AG04450 (cell line): Measurements from ENCODE around the gene CCNF. TPM values are rescaled to one million over a fixed set of nuclear protein-coding genes. Genes with fewer than 3 reads are reported as not detected.

Experiments
- CTCF ChIA-PET: fragments of 300-600, 350-600 bp; formaldehyde crosslinking; extraction: SDS; loops from one replicate; lab custom pipeline; 2022; ENCODE audit warnings: antibody characterized with exemption, inconsistent platforms; lab: Charles Lee
- POLR2A ChIA-PET: fragments of 350-600 bp; formaldehyde crosslinking; extraction: SDS; loops from one replicate; lab custom pipeline; 2021; ENCODE audit warnings: antibody characterized with exemption, inconsistent platforms; lab: Yijun Ruan, JAX
- DNase-seq: peaks from one replicate; pipeline ENCODE4 v3.0.0-alpha.2; 2011; ENCODE audit warnings: low read depth, low spot score
- H3K27ac ChIP-seq: one replicate; pipeline ENCODE4 v1.5.1; 2012; ENCODE audit warnings: low read depth, low read length, control low read depth
- H3K27me3 ChIP-seq: one replicate; pipeline ENCODE4 v1.6.0; 2012; ENCODE audit warnings: low read length; ENCODE audit not compliant: control insufficient read depth, insufficient read depth
- H3K4me3 ChIP-seq: 2 replicates; pipeline ENCODE4 v1.5.1; 2011; ENCODE audit warnings: mild to moderate bottlenecking, low read depth, low read length, control low read depth
- H3K9me3 ChIP-seq: 2 replicates; pipeline ENCODE4 v1.5.1; 2012; ENCODE audit warnings: low read length; ENCODE audit not compliant: control insufficient read depth, insufficient read depth
- polyA plus RNA-seq: library from polyadenylated mRNA; depleted of rRNA; stranded (reverse); fragments of >200 nt; gene quantifications from 2 replicates; pipeline ENCODE4 v1.2.3, GENCODE V29; 2011
- TF ChIP-seq, protein P1 (sequence below): IDR thresholded peaks from 2 replicates; pipeline ENCODE4 v1.5.1; 2011; ENCODE audit warnings: low read depth, low read length, control low read depth, inconsistent platforms

The CCNF gene
- polyA plus RNA-seq, 1 experiment = 2.3 TPM

DNA sequence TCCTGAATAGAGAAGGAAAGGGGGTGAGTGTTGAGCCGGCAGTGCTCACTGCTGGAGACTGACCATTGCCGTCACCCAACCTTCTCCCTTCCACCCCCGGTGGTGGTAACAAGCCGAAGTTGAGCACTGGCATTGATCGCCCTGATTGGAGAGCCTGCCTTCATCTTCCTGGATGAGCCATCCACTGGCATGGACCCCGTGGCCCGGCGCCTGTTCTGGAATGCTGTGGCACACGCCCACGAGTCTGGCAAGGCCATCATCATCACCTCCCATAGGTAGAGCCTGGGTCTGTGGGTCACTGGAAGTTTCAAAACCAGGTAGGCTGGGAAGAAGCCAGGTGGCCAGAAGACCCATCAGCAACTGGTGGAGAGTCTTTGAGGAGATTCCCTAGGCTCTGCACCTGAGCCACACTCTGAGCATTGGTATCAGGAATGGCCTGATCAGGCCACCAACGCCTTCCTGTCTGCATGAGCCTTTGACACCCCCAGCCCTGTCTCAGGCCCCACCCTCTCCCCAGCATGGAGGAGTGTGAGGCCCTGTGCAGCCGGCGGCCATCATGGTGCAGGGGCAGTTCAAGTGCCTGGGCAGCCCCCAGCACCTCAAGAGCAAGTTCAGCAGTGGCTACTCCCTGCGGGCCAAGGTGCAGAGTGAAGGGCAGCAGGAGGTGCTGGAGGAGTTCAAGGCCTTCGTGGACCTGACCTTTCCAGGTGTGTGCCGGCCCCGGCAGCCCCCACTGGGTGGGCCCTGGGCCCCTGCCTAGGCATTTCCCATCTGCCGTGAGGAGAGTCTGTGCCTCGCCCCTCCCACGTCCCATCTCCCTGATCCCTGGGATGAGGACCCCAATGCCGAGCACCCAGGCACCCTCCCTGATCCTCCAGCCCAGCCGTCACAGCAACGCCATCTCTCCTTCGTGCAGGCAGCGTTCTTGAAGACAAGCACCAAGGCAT, 4.9 kb upstream of the CCNF start:
- CTCF ChIA-PET = no interaction called here
- Histone ChIP-seq H3K4me3 (no peak overlapping the region), H3K27me3 (no peaks in the 10 kb centered on the region), H3K9me3 (no peaks in the 10 kb centered on the region; the same call in 1 of the 2 replicates), H3K27ac (no peak overlapping the region)
- TF ChIP-seq, protein P1, sequence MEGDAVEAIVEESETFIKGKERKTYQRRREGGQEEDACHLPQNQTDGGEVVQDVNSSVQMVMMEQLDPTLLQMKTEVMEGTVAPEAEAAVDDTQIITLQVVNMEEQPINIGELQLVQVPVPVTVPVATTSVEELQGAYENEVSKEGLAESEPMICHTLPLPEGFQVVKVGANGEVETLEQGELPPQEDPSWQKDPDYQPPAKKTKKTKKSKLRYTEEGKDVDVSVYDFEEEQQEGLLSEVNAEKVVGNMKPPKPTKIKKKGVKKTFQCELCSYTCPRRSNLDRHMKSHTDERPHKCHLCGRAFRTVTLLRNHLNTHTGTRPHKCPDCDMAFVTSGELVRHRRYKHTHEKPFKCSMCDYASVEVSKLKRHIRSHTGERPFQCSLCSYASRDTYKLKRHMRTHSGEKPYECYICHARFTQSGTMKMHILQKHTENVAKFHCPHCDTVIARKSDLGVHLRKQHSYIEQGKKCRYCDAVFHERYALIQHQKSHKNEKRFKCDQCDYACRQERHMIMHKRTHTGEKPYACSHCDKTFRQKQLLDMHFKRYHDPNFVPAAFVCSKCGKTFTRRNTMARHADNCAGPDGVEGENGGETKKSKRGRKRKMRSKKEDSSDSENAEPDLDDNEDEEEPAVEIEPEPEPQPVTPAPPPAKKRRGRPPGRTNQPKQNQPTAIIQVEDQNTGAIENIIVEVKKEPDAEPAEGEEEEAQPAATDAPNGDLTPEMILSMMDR = no peak
- POLR2A ChIA-PET = no interaction called here
- no peak for DNase-seq

DNA sequence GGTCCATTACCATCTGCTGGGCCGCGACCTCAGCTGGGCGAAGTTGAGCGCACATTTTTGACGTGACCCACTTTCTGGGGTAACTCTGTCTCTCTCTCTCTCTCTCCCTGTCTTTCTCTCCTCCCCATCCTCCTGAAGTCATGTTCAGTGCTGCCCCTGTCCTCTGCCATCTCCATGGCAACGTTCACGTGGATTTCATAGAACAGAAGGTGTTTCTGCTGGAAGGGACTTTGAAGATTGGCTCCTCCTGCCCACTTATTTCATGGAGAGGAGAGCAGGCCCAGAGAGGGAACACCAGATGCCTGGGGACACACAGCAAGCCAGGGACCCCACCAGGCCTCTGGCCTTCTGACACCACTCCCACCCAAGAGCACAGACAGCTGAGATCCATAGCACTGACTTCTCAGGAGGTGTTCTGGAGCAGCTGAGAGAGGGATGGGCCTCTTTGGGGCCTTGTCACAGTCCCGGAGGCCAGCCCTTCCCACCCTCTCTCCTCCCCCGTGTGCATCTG, 4.2 kb upstream of the CCNF start:
- no peaks in the 10 kb centered on the region for H3K27me3 ChIP-seq
- ChIA-PET POLR2A (no interaction called here), CTCF (no interaction called here)
- DNase-seq = no peak
- no peak overlapping the region for H3K27ac ChIP-seq
- H3K9me3 ChIP-seq = no peaks in the 10 kb centered on the region; the same call in 1 of the 2 replicates
- H3K4me3 ChIP-seq = no peak overlapping the region
- TF ChIP-seq, protein P1 = no peak

DNA sequence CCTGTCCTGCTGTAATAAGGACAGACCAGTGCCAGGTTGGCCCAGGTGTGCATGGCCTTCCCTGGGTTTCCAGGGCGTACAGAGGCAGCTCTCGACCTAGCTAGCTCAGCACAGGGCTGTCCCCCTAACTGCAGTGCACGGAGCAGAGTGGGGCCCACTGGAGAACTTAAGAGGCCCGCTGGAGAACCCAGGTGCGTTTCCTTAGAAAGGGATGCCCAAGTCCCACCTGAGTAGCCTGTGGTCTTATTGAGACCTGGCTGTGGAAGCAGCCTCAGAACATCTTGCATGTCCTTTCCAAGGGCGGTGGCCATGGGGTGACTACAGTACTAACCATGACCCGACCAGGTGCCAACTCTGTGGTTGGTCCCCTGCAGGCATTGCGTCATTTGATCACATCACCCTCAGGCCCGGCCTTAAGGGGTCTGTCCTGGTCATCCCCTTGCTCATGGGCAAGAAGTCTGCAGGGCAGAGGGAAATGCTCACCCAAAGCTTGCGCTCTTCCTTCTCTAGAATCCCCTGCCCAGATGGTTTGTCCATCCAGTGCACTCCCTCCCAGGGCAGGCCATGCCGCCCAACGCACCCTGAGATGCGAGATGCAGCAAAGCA, 3.3 kb upstream of the CCNF start:
- CTCF ChIA-PET = no interaction called here
- H3K9me3 ChIP-seq = no peaks in the 10 kb centered on the region; the same call in 1 of the 2 replicates
- H3K27ac ChIP-seq = no peak overlapping the region
- H3K27me3 ChIP-seq = no peaks in the 10 kb centered on the region
- DNase-seq = no peak
- POLR2A ChIA-PET = no interaction called here
- TF ChIP-seq, protein P1 = no peak
- H3K4me3 ChIP-seq = no peak overlapping the region

DNA sequence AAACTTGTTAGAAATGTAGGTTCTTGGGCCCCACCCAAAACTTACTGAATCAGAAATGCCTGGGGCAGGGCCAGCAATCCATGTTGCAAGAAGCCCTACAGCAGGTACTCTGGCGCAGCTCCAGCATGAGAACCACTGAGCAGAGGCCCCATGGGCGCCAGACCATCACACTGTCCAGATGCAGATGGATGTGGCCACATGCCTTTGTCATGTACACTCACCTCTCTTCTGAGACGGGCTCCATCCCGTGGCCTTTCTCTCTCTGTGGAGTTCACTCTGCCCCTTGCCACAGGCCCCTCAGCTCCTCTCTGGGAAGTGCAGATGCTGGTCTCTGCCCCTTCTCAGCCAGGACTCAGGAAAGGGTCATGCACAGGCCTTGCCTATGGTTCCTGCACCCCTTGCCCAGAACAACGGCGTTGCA, 2.3 kb upstream of the CCNF start:
- no peak overlapping the region for H3K27ac ChIP-seq
- TF ChIP-seq, protein P1 = no peak
- no peaks in the 10 kb centered on the region; the same call in 1 of the 2 replicates for H3K9me3 ChIP-seq
- no peak for DNase-seq
- H3K4me3 ChIP-seq = no peak overlapping the region
- ChIA-PET POLR2A (interaction anchor here (0.5 kb wide), 1 partner anchor 96 kb away, joined by 4 read pairs; no protein-coding TSS in a partner anchor), CTCF (interaction anchor here (1.0 kb wide), 1 partner anchor 87 kb away, joined by 3 read pairs; the partner anchor contains the start of gene ABCA3)
- no peaks in the 10 kb centered on the region for H3K27me3 ChIP-seq
